HG02678 (cell line): ENCODE results near the gene ZNF541.

ENCODE experiments used
- ATAC-seq: cut with Tn5 transposase; IDR thresholded peaks from one replicate; pipeline ENCODE4 v1.9.1; 2021; ENCODE audit warnings: mild to moderate bottlenecking, moderate library complexity; ENCODE audit not compliant: unreplicated experiment

Gene ZNF541, protein sequence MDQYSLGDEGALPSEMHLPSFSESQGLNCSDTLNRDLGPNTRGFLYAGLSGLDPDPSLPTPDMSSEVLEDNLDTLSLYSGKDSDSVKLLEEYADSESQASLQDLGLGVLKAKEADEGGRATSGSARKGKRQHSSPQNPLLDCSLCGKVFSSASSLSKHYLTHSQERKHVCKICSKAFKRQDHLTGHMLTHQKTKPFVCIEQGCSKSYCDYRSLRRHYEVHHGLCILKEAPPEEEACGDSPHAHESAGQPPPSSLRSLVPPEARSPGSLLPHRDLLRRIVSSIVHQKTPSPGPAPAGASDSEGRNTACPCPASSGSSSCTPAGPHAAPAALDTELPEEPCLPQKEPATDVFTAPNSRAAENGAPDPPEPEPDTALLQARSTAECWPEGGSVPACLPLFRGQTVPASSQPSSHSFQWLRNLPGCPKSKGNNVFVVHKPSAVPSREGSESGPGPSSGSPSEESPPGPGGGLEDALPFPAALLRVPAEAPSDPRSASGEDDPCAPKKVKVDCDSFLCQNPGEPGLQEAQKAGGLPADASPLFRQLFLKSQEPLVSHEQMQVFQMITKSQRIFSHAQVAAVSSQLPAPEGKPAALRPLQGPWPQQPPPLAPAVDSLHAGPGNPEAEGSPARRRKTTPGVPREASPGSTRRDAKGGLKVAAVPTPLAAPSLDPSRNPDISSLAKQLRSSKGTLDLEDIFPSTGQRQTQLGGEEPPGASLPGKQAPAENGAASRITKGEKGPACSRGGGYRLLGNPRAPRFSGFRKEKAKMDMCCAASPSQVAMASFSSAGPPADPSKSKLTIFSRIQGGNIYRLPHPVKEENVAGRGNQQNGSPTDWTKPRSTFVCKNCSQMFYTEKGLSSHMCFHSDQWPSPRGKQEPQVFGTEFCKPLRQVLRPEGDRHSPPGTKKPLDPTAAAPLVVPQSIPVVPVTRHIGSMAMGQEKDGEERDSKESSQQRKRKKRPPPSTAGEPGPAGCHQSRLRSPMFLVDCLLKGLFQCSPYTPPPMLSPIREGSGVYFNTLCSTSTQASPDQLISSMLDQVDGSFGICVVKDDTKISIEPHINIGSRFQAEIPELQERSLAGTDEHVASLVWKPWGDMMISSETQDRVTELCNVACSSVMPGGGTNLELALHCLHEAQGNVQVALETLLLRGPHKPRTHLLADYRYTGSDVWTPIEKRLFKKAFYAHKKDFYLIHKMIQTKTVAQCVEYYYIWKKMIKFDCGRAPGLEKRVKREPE (N-terminal part only)

DNA sequence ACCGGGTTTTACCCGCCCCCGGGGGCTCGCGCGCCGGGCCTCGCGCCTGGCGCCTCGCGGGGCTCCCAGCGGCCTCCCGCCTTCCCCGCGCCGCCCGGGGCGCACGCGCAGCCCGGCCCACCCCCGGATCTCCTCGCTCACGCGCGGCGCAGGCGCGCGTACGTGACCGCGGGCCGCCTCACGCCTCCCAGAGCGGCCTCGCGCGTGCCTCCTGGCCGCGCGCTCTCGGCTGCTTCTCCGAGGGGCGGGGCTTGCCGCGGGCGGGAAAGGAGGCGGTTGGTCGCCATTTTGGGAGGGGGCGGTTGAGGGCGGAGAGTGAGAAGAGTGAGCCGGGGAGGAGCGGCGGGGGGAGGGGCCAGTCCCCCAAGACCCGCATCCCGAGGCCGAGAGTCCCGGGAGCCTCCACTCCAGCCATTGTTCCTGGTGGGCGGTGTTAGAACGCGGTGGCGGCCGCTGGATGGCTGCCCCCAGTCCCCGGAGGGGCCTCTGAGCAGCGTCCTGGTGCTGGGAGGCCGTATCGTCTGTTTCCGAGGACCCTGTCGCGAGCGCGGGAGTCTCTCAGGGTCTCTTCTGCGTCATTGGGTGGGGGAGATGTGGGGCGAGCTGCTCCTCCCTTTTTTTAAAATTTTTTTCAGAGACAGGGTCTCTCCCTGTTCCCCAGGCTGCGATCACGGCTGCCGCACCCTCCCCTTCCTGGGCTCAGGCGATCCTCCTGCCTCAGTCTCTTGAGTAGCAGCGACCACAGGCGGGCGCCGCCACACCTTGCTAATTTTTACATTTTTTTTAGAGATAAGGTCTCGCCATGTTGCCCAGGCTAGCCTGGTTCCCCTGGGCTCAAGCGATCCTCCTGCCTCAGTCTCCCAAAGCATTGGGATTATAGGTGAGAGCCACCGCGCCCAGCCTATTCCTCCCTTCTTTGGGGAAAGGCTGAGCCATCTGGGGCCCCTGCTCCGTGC lies at the start of gene ZNF541:
TSS of gene ZNF541 (minus strand) at position 78 of the 956 bp plus-strand sequence. CDS start 17,292 bp downstream, outside the sequence.
- no peak for ATAC-seq

DNA sequence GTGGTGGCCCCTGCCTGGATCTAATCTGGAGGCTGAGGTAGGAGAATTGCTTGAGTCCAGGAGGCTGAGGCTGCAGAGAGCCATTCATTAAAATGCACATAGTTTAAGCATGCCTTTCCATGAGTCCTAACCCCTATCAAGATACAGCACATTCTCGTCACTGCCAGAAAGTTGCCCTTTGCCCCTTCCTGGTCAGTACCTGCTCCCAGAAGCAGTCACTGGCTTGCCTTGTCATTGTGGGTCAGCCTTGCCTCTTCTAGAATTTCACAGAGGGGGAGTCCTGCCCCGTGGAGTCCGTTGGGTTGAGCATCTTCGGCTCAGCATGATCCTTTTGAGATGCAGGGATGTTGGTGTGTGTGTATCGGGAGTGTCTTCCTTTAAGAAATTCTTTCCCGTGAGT lies 46.8 kb upstream of the ZNF541 start:
- no peak for ATAC-seq

DNA sequence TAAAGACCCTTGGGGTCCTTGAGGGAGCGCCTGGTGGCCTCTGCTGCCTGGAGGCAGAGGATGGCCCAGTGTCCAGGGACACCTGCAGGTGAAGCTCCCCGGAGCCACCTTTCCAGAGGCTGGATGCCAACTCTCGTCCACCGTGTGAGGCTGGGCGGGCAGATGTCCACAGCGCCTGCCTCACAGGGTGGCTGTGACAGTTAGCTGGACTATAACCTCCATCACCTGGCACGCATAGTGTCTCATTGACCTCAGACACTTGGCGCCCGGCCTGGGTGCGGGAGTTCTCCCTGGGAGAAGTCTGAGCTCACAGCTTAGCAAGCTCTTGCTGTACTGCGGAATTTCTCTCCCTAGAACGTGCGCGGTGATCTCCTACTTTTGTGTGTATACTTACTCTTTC lies 45.8 kb upstream of the ZNF541 start:
- ATAC-seq, result no peak

DNA sequence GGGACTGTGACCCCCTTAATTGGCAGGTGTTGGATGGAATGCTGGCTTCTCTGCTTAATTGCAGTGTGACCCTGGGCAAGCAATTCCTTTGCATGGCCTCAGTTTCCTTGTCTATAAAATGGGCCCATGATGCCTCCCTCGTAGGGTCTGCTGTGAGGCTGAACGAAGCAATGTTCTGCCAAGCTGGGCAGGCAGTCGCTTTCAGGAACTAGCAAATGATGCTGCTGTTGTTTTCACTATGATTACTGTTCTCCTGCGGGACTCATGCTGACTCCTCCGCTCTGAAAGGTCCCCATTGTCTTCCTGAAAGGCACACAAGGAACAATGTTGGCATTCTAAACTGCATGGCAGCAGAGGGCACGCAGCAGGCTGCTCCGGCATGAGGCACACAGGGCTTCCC lies 42.8 kb upstream of the ZNF541 start:
- no peak for ATAC-seq

DNA sequence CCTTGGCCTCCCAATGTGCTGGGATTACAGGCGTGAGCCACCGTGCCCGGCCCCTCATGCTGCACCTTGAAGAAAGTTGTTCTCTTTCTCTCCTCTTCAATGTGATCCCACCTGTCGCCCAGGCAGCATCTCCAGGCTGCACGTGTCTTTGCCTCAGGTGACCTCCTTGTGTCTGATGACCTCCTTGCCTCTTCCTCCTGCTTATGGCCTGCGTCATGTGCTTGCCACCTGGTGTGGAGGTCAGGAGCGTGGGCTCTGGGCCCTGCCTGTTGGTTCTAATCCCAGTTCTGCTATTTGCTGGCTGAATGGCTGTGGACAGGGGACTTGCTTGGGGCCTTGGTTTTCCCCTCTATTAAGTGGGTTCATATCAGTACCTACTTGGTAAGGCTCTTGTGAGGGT lies 42.3 kb upstream of the ZNF541 start:
- ATAC-seq, result no peak

DNA sequence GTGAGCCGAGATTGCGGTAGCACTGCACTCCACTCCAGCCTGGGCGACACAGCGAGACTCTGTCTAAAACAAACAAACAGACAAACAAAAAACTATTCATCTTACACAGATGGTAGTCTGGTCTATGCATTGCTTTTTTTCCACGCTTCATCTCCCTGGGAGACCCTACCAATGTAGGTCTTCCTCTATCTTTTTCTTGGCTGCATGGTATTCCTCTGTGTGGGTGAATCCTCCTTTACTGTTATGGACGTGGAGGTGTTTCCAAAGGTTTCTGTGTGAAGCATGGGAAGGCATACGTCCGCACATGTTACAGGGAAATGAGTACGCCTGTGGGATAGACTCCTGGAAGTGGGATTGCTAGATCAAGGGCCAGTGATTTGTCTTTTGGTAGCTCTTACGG lies 41.6 kb upstream of the ZNF541 start:
- no peak for ATAC-seq

DNA sequence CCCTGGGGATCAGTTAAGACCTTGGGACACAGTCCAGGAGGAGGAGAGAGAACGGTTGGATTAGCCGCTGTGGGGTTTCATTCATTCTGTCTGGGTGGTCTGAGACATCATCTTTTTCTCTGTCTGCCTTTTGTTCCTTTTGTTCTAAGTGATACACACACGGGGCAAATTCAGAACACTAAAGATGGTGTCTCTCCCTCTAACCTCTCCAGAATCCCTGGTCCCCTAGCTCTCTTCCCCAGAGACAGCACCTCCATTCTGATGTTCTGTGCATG lies 41.0 kb upstream of the ZNF541 start:
- ATAC-seq, result no peak

DNA sequence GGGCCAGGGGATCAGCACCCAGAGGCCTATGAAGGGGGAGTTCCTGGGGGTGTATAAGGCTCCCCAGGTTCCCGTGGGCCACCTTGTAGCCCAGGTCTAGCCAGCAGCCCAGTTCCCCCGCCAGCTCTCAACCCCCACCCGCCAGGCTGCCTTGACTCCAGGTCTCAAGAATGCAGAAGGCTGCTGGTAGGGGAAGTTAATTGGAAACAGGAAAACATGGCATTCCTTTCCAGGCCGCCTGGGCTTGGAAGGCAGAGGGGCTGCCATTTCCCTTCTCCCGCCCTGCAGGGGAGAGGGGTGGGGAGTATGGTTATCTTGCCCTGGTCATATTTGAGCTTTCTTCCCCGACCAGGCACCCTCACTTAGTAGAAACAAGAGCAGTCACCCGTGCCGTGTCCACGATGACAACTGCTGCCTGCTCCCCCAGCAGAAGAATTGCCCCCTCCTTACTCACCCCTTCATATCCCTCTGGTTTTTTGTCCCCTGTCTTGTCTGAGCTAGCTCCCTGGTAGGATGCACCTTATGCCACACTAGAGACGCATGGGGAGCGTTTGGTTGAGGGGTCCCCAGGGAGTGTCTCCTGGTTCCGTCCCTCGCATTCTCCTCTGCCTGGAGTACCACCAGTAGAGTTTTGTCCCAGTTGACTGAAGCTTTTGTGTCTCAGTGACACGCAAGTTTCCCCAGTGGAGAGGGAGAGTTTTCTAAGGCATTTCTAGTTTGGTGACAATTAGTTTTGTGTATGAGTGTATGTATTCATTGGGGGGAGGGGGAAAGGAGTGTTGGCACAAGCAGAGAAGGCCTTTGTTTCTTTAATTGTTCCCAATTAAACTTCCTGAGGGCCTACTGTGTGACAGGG lies 40.4 kb upstream of the ZNF541 start:
- no peak for ATAC-seq

DNA sequence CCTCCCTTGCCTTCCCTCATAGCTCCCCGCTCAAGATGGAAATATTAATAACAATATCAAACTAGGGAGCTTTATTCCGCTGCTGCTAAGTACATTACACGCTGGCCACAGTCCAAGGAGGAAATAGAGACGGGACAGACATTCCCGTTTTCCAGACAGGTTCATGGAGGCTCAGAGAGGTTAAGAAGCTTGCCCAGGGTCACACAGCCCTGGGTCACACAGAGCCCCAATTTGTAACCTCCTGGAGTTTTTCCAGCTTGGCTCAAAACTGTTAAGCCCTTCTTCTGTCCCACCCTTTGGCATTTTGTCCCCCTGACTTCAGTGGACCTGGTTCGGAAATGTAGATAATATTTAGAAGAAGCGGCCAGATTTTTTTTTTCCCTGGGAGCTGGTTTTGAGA lies 38.0 kb upstream of the ZNF541 start:
- ATAC-seq, result no peak

DNA sequence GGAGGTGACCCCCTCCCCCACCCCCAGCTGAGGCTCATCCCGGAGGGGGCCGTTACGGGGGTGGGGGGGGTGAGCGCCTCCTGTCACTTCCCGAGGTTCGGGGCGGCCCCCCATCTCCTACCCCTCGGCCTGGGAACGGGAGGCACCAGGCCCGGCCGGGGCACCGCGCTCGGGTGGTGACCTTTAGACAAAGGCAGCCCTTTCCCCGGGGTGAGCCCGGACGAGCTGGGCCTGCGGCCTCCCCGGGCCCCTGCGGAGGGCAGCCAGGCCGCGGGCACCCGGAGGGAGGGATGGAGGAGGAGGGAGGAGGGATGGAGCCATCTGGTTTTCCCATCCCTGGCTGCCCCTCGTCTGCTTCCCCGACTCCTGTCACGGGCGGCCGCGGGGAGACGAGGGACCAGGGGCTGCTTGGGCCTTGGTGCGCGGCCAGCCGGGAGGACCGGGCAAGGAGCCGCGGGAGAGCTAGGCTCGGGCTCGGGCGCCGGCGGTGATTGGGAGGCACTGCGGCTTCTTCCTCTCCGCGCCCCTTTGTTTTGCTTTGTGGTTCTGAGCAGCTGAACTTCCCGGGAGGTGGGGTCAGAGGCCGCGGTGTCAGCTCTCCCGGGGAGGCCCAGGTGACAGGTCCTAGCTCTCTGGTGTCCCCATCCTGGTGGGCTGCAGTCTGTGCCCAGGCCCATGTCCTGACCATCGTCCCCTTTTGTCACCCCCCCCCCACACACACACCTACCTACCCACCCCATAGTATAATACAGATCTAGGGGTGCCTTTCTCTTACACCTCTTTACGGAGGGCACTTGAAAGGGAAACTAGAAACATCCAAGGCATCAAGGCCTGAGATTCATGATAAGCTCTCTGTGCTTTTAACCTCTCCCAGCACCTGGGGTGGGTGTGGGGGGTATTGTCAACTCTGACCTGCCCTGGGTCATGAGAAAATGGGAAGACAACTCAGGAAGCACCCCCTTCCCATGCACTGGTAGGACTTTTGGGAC lies 37.3 kb upstream of the ZNF541 start:
- no peak for ATAC-seq

DNA sequence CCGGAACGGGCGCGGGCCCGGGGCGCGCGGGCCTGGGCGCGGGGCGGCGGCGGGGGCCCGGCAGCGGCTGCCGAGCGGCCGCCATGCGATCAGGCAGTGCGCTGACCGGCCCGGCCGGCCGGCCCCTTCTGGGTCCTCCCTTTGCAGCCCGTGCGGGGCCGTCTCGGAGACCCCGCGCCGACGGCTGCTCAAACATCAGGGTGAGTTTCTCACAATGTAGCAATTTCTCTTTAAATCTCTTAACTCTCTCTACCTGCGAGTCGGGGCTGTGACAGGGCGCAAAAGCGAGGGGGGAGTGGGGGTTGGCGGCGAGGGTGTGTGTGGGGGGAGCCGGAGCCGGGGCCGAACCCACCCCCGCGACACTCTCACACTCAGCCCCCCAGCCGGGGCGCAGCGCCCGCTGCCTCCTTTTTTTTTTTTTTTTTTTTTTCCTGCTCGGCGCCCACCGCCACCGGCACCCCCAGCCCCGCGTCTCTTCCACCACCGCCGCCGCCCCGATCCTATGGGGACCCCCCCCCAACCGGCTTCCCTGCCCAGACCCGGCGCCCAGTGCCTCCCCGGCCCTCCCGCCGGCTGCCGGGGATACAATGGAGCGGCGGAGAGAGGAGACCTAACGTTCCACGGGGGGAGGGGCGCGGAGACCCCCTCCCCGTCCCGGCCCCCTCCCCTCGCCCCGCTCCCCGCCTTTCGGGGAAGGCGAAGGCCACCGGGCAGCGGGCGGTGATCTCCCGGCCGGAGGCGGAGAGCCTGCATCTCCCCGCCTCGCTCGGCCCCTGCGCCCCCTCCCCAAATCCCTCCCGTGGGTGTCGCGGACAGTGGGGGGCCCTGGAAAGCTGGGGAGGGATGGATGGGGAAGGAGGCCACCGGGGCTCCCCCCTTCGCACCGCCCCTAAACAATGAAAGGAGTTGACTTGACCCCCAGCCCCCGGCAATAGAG lies 36.3 kb upstream of the ZNF541 start, which contains the start of gene BICRA:
TSS of gene BICRA (plus strand) at position 166 of the 937 bp plus-strand sequence. CDS start 64,441 bp downstream, outside the sequence.
- peak; percentile 55 for ATAC-seq

DNA sequence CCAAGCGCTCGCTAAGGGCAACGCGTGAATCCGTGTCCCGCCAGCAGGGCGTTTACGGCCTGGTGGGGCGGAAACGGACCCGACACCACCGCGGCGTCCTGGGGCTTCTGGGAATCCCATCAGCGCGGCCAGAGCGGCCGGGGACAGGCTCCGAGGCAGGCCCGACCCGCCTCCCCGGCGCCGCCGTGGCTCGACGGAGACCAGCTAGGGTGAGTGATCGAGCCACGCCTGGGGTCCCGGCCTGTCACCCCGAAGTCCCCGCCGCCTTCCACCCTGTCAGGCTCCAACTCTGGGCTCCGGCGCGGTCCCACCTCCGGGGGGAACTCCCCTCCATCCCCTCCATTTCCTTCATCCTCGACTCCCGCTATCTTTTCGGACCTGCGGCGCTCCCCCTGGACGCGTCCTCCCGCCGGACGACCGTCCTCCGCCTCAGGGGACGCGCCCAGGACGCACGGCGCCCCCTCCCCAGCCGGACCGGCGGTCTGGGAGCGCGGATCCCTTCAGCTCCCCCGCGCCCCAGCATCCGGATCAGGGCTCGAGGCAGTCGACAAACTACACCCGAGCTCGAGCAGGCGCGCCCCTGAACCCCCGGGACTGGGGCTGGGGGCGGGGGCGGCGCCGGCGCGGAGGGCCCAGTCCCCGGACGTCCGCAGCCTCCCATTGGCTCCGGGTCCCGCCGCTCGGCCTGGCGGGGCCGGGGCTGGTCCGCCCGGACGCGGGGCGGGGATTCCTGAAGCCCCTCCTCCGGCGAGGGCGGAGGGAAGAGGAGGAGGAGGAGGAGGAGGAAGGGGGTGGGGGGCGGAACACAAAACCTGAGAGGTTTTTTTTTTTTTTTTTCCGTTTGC lies 35.3 kb upstream of the ZNF541 start:
- peak; percentile 85 for ATAC-seq

DNA sequence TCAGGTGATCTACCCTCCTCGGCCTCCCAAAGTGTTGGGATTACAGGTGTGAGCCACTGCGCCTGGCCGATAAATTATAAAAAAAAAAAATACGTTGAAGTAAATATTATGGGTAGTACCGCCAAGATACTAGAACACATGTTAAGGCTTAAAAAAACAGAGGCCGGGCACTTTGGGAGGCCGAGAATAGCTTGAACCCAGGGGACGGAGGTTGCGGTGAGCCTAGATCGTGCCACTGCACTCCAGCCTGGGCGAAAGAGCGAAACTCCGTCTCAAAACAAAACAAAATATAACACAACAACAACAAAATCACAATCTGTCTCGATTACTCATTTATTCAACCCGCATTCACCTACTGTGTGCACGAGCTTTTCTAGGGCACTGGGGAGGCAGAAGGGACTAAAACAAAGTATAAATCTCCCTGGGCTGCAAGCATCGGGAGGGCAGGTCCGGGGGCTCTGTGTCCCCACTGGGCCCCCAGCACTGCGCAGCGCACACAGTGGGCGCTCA lies 34.7 kb upstream of the ZNF541 start:
- ATAC-seq, result no peak

DNA sequence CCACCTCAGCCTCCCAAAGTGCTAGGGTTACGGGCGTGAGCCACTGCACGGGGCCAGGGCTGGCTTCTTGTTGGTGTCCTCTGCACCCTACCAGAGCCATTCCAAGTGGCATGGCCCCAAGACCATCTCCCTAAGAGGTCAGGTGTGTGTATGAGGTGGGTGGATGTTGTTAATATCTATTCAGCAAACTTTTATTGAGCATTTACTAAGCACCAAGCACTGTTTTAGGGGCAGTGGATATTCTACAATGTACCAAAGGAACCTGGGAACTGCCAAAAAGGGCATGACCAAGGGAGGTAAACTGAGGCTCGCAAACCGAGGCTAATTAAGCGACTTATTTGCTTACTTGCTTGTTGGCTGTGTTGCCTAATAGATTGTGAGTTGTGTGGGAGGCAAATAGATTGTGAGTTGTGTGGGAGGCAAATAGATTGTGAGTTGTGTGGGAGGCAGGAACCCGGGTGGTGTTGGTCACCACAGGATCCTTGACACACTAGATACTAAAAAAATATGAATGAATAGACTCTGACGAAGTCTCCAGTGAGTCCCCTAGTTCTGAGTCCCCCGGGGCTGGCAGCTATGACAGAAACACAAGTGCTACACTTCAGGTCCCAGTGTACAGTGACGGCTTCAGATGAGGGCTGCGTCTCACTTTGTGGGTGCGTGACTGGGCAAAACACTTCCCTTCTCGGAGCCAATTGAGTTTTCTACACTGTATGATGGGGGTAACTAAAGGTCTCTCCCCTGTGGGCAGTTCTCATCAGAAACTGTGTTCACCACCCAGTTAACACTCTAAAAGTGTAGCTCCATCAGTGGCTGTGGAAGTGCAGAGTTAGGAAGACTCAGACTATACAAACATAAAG lies 31.0 kb upstream of the ZNF541 start:
- no peak for ATAC-seq
